Small intestine (tissue), 7 donors: Measurements from ENCODE around the gene SEMA4D. TPM values are rescaled to one million over a fixed set of nuclear protein-coding genes. Genes with fewer than 3 reads are reported as not detected.

ENCODE experiments used
- DNase-seq, 2 donors: peaks; one replicate each; pipeline versions ENCODE4 v3.0.0 to v3.0.0-alpha.2; 2013
- FAIRE-seq: peaks from 2 replicates; lab custom pipeline; 2012; peaks lifted over from hg19 to GRCh38; lab: Jason Lieb, UNC
- H3K27ac ChIP-seq, 3 donors: one replicate each; pipeline ENCODE4 v1.5.1; 2013; ENCODE audit warnings: low read length in 2 of 3, mild to moderate bottlenecking in 2 of 3, control low read depth in 1 of 3, inconsistent platforms in 1 of 3, low read depth in 1 of 3, moderate library complexity in 1 of 3
- H3K27me3 ChIP-seq, 3 donors: one replicate each; pipeline ENCODE4 v1.6.1; 2013; ENCODE audit warnings: low read length in 3 of 3, inconsistent platforms in 1 of 3; ENCODE audit not compliant: control insufficient read depth in 3 of 3, insufficient read depth in 3 of 3
- H3K36me3 ChIP-seq, 3 donors: one replicate each; pipeline ENCODE4 v1.6.1; 2013; ENCODE audit warnings: low read length in 3 of 3, inconsistent platforms in 1 of 3, low read depth in 1 of 3, mild to moderate bottlenecking in 1 of 3, moderate library complexity in 1 of 3; ENCODE audit not compliant: control insufficient read depth in 3 of 3, insufficient read depth in 2 of 3
- H3K4me1 ChIP-seq, 3 donors: one replicate each; pipeline ENCODE4 v1.6.1; 2013; ENCODE audit warnings: low read length in 2 of 3, inconsistent platforms in 1 of 3, low read depth in 1 of 3, mild to moderate bottlenecking in 1 of 3, moderate library complexity in 1 of 3; ENCODE audit not compliant: control insufficient read depth in 3 of 3, insufficient read depth in 2 of 3
- H3K4me3 ChIP-seq, 3 donors: one replicate each; pipeline ENCODE4 v1.5.1; 2013; ENCODE audit warnings: low read length in 3 of 3, control low read depth in 1 of 3, inconsistent platforms in 1 of 3, low read depth in 1 of 3, mild to moderate bottlenecking in 1 of 3, moderate library complexity in 1 of 3
- H3K9me3 ChIP-seq, 2 donors: one replicate each; pipeline ENCODE4 v1.6.1; 2013; ENCODE audit warnings: low read depth in 1 of 2, low read length in 1 of 2; ENCODE audit not compliant: control insufficient read depth in 2 of 2, insufficient read depth in 1 of 2
- WGBS, 3 donors: extraction: QIAGEN DNeasy Blood & Tissue Kit; methylation state at CpG; one replicate each; pipeline ENCODE4 v1.1.7; 2013; 5-methylcytosine and 5-hydroxymethylcytosine counted together
- polyA plus RNA-seq, 4 donors: library from polyadenylated mRNA; stranded (reverse) in 3 of 4; unstranded in 1 of 4; fragments of 200-250 nt in 3 of 4; fragments of 120-200 nt in 1 of 4; gene quantifications; one replicate each; pipeline versions ENCODE4 v1.2.1 to v1.2.3, GENCODE V29; 2013
- donor health status: healthy with polysubstance abuse.
- donor health status: control.
- donor health status: control.
- donor health status: Bipolar disorder and iron deficiency.
- donor health status: healthy.

The SEMA4D gene
- polyA plus RNA-seq, 4 donors, result 0.67 to 29.7 (median 6.7) TPM

GRCh38 chr9:89319015-89319905 lies 178.7 kb downstream of the SEMA4D start:
- Histone ChIP-seq H3K27me3 (no peaks in the 10 kb centered on the region), H3K36me3 (peaks cover 0 to 4% (median 3%) of the 10 kb centered on the region in 3 donors), H3K4me1 (peaks cover 6 to 26% (median 8%) of the 10 kb centered on the region in 3 donors), H3K27ac (peak overlapping the region; percentile 92 to 100 (median 100)), H3K9me3 (no peaks in the 10 kb centered on the region), H3K4me3 (peak overlapping the region; percentile 67 to 80 (median 71))
- DNase-seq (peak in 1 of 2 donors; percentile 37), FAIRE-seq (no peak)
- whole genome bisulfite sequencing, 3 donors, result 2 to 3% (median 3%) methylated on average over 13 of the region's 13 CpGs

GRCh38 chr9:89318123-89319014 lies 179.5 kb downstream of the SEMA4D start, which contains the start of gene SECISBP2:
Gene SECISBP2, plus strand, starts transcription at chr9:89318500. Its CDS starts 77 bp downstream, at chr9:89318577.
- H3K27ac ChIP-seq, result peak within 1 kb of the TSS; percentile 92 to 100 (median 100)
- FAIRE-seq, result no peak
- H3K4me1 ChIP-seq, result peaks cover 4 to 21% (median 8%) of the 10 kb centered on the region in 3 donors
- 0 to 1% (median 0%) methylated on average over 85 to 91 of the region's 91 CpGs for WGBS, 3 donors
- DNase-seq, result peak; percentile 93 to 98
- no peaks in the 10 kb centered on the region for H3K9me3 ChIP-seq
- no peaks in the 10 kb centered on the region for H3K27me3 ChIP-seq
- H3K36me3 ChIP-seq, result peaks cover 0 to 4% (median 3%) of the 10 kb centered on the region in 3 donors
- H3K4me3 ChIP-seq, result peak within 1 kb of the TSS; percentile 67 to 80 (median 71)

GRCh38 chr9:89317282-89317681 lies 180.6 kb downstream of the SEMA4D start:
- FAIRE-seq, result no peak
- peaks cover 0 to 4% (median 3%) of the 10 kb centered on the region in 3 donors for H3K36me3 ChIP-seq
- H3K27me3 ChIP-seq, result no peaks in the 10 kb centered on the region
- peak in 1 of 2 donors; percentile 24 for DNase-seq
- no peak overlapping the region for H3K4me3 ChIP-seq
- peaks cover 2 to 20% (median 5%) of the 10 kb centered on the region in 3 donors for H3K4me1 ChIP-seq
- H3K9me3 ChIP-seq, result no peaks in the 10 kb centered on the region
- 78 to 85% (median 78%) methylated on average over 4 of the region's 4 CpGs for WGBS, 3 donors
- peak overlapping the region; percentile 76 to 100 (median 92) for H3K27ac ChIP-seq

- FAIRE-seq (no peak), DNase-seq (no peak)
- H3K27ac ChIP-seq, result no peak overlapping the region
- no peak overlapping the region for H3K4me3 ChIP-seq
- peaks cover 0 to 4% (median 0%) of the 10 kb centered on the region in 3 donors for H3K36me3 ChIP-seq
- no peaks in the 10 kb centered on the region for H3K27me3 ChIP-seq
- H3K9me3 ChIP-seq, result no peaks in the 10 kb centered on the region
- H3K4me1 ChIP-seq, result peaks cover 2 to 20% (median 7%) of the 10 kb centered on the region in 3 donors
Measured at GRCh38 chr9:89315482-89315881, 182.4 kb downstream of the SEMA4D start.

GRCh38 chr9:89314955-89315354 lies 183.0 kb downstream of the SEMA4D start:
- H3K27ac ChIP-seq, result no peak overlapping the region
- peaks cover 2 to 18% (median 5%) of the 10 kb centered on the region in 3 donors for H3K4me1 ChIP-seq
- H3K36me3 ChIP-seq, result peaks cover 0 to 2% (median 0%) of the 10 kb centered on the region in 3 donors
- H3K4me3 ChIP-seq, result no peak overlapping the region
- FAIRE-seq (no peak), DNase-seq (no peak)
- H3K27me3 ChIP-seq, result no peaks in the 10 kb centered on the region
- WGBS, 3 donors, result 95 to 100% (median 99%) methylated on average over 1 of the region's 1 CpG
- no peaks in the 10 kb centered on the region for H3K9me3 ChIP-seq

- Histone ChIP-seq H3K36me3 (no peaks in the 10 kb centered on the region), H3K4me3 (no peak overlapping the region), H3K4me1 (peaks cover 0 to 12% (median 8%) of the 10 kb centered on the region in 3 donors), H3K9me3 (no peaks in the 10 kb centered on the region), H3K27me3 (no peaks in the 10 kb centered on the region), H3K27ac (no peak overlapping the region)
- 41 to 47% (median 42%) methylated on average over 1 of the region's 1 CpG for WGBS, 3 donors
- no peak for FAIRE-seq
- no peak for DNase-seq
Measured at GRCh38 chr9:89313842-89314241, 184.1 kb downstream of the SEMA4D start.

- FAIRE-seq (no peak), DNase-seq (peak; percentile 52 to 61)
- 0 to 1% (median 1%) methylated on average over 8 of the region's 8 CpGs for WGBS, 3 donors
- no peaks in the 10 kb centered on the region for H3K9me3 ChIP-seq
- peak overlapping the region; percentile 68 to 71 (median 70) for H3K4me3 ChIP-seq
- no peaks in the 10 kb centered on the region for H3K27me3 ChIP-seq
- H3K27ac ChIP-seq, result peak overlapping the region; percentile 41 to 81 (median 59)
- H3K36me3 ChIP-seq, result peaks cover 0 to 4% (median 0%) of the 10 kb centered on the region in 3 donors
- peaks cover 0 to 8% (median 5%) of the 10 kb centered on the region in 3 donors for H3K4me1 ChIP-seq
Measured at GRCh38 chr9:89312222-89312571, 185.7 kb downstream of the SEMA4D start.
